Measurements from ENCODE around the gene VIT.

Gene VIT

GRCh38 chr2:36704475-36705150, 8.1 kb downstream of the VIT start:
- Histone ChIP-seq H3F3A (ENCODE audit: insufficient read depth) (no peaks in the 10 kb centered on the region), H3K79me2 (ENCODE audit: insufficient read depth, low read length) (no peaks in the 10 kb centered on the region), H3K4me2 (ENCODE audit: low read depth, low read length, poor library complexity, severe bottlenecking) (no peak overlapping the region), H3K27me3 (ENCODE audit: low read length) (no peaks in the 10 kb centered on the region), H2AFZ (ENCODE audit: low read depth, low read length, severe bottlenecking) (no peak overlapping the region), H3K9me3 (ENCODE audit: insufficient read depth, low read length) (no peaks in the 10 kb centered on the region), H3K9me2 (replicated peaks; ENCODE audit: insufficient read depth, low read length) (no peaks in the 10 kb centered on the region), H3K4me3 (ENCODE audit: insufficient read depth, low read length, poor library complexity, severe bottlenecking) (no peak overlapping the region), H3K36me3 (ENCODE audit: low read length) (no peaks in the 10 kb centered on the region), H3K27ac (ENCODE audit: low read depth, low read length) (no peak overlapping the region), H3K9ac (ENCODE audit: low read length) (no peak overlapping the region), H4K20me1 (ENCODE audit: low read depth, low read length) (no peaks in the 10 kb centered on the region)
- TF ChIP-seq, protein P1, sequence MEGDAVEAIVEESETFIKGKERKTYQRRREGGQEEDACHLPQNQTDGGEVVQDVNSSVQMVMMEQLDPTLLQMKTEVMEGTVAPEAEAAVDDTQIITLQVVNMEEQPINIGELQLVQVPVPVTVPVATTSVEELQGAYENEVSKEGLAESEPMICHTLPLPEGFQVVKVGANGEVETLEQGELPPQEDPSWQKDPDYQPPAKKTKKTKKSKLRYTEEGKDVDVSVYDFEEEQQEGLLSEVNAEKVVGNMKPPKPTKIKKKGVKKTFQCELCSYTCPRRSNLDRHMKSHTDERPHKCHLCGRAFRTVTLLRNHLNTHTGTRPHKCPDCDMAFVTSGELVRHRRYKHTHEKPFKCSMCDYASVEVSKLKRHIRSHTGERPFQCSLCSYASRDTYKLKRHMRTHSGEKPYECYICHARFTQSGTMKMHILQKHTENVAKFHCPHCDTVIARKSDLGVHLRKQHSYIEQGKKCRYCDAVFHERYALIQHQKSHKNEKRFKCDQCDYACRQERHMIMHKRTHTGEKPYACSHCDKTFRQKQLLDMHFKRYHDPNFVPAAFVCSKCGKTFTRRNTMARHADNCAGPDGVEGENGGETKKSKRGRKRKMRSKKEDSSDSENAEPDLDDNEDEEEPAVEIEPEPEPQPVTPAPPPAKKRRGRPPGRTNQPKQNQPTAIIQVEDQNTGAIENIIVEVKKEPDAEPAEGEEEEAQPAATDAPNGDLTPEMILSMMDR (IDR thresholded peaks at IDR 0.05; ENCODE audit: insufficient read depth, low read length, poor library complexity, severe bottlenecking) = no peak
- no peak for TF ChIP-seq EZH2phosphoT487 (conservative IDR thresholded peaks at IDR 0.05; ENCODE audit: low read length)

DNA sequence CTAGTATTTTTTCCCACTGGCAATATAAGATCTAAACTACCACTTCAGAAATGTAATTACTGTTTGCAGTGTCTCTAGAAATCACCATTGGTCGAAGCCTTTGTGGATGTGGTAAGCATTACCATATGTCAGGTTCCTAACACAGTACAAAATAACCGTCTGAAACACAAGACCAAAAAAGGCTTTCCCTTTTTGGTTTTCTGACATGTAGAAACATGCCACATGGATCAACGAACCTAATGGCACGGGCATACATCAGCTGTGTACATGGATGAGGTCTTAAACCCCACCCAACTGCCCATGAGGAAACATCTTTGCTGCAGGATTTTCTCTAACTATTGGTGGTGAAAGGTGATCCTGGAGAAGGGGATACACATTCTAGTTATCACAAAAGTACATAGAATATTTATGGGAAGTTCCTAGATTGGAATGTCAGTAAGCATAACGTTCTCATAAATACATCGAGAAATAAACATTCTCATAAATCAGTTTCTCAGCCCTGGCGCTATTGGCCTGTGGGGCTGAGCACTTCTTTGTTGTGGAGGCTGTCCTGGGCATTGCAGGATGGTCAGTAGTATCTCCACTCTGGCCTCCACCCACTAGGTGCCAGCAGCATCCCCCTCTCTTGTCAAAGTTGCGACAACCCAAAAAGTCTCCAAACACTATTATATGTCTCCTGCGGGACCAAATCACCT, 9.0 kb downstream of the VIT start:
- H3K9me3 ChIP-seq (ENCODE audit: insufficient read depth, low read length) = no peaks in the 10 kb centered on the region
- H2AFZ ChIP-seq (ENCODE audit: low read depth, low read length, severe bottlenecking) = no peak overlapping the region

DNA sequence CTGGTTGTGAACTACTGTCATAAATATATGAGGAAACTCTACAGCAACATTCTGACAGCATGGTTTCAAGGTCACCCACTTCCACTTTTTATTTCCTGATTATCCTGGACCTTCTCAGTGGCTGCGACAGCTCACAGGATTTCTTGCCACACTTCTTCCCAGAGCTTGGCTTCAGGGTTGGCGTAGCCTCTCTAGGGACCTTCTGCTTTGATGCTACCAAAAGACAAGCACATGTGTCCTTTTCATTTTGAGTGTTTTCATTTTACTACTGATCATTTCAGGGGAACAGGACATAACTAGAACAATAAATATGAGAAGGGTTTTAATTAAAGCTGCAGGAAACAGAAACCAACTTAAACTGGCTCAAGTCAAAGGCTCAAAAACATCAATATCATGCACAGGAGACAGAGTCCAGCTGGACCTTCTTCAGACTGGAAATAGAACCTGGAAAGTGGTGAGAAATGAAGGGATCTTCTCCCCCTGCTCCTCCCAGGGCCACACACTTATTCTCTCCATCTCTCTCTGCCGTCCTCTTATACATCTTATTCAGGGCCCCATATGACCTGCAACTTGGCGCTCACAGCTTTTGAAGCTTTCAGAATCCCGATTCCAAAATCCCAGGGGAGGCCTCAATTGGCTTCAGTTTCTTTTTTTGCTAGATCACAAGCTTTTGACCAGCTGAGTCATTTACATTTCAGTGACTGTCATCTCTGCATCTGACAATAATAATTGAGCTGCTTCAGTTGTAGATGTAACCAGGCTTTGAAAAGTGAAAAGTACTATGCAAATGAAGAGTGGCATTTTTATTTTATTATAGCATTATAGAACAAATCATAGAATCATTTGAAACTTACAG, 9.7 kb downstream of the VIT start:
- TF ChIP-seq EZH2phosphoT487 (conservative IDR thresholded peaks at IDR 0.05; ENCODE audit: low read length) = no peak
- TF ChIP-seq, protein P1 (IDR thresholded peaks at IDR 0.05; ENCODE audit: insufficient read depth, low read length, poor library complexity, severe bottlenecking) = no peak
- Histone ChIP-seq H3K27ac (ENCODE audit: low read depth, low read length) (no peak overlapping the region), H3K4me3 (ENCODE audit: insufficient read depth, low read length, poor library complexity, severe bottlenecking) (no peak overlapping the region), H3K27me3 (ENCODE audit: low read length) (no peaks in the 10 kb centered on the region), H3F3A (ENCODE audit: insufficient read depth) (no peaks in the 10 kb centered on the region), H3K9me2 (replicated peaks; ENCODE audit: insufficient read depth, low read length) (no peaks in the 10 kb centered on the region), H3K36me3 (ENCODE audit: low read length) (no peaks in the 10 kb centered on the region), H3K4me2 (ENCODE audit: low read depth, low read length, poor library complexity, severe bottlenecking) (no peak overlapping the region), H2AFZ (ENCODE audit: low read depth, low read length, severe bottlenecking) (no peak overlapping the region), H3K9ac (ENCODE audit: low read length) (no peak overlapping the region), H3K9me3 (ENCODE audit: insufficient read depth, low read length) (0 out of 2 replicates have a peak, but pooled peaks cover 7% of the 10 kb centered on the region), H3K79me2 (ENCODE audit: insufficient read depth, low read length) (no peaks in the 10 kb centered on the region), H4K20me1 (ENCODE audit: low read depth, low read length) (no peaks in the 10 kb centered on the region)

More for the DNA sequence above, 9.0 kb downstream of the VIT start:
- Histone ChIP-seq H4K20me1 (ENCODE audit: low read depth, low read length) (no peaks in the 10 kb centered on the region), H3K9ac (ENCODE audit: low read length) (no peak overlapping the region), H3K36me3 (ENCODE audit: low read length) (no peaks in the 10 kb centered on the region), H3K79me2 (ENCODE audit: insufficient read depth, low read length) (no peaks in the 10 kb centered on the region), H3F3A (ENCODE audit: insufficient read depth) (no peaks in the 10 kb centered on the region), H3K4me2 (ENCODE audit: low read depth, low read length, poor library complexity, severe bottlenecking) (no peak overlapping the region), H3K9me2 (replicated peaks; ENCODE audit: insufficient read depth, low read length) (no peaks in the 10 kb centered on the region), H3K27ac (ENCODE audit: low read depth, low read length) (no peak overlapping the region), H3K27me3 (ENCODE audit: low read length) (no peaks in the 10 kb centered on the region), H3K4me3 (ENCODE audit: insufficient read depth, low read length, poor library complexity, severe bottlenecking) (no peak overlapping the region)
- TF ChIP-seq, protein P1 (IDR thresholded peaks at IDR 0.05; ENCODE audit: insufficient read depth, low read length, poor library complexity, severe bottlenecking) = no peak
- no peak for TF ChIP-seq EZH2phosphoT487 (conservative IDR thresholded peaks at IDR 0.05; ENCODE audit: low read length)

Measured in SU-DHL-6 (cell line).